Umbilical cord (tissue), 2 donors: Measurements from ENCODE around the gene SLX9. TPM values are rescaled to one million over a fixed set of nuclear protein-coding genes. Genes with fewer than 3 reads are reported as not detected.

Source experiments
- DNase-seq: peaks from one replicate; pipeline ENCODE4 v3.0.0-alpha.2; 2015; ENCODE audit warnings: low spot score
- total RNA-seq: library from RNA; depleted of rRNA; stranded (reverse); fragments of >200 nt; gene quantifications from one replicate; pipeline ENCODE4 v1.2.3, GENCODE V29; 2014; ENCODE audit warnings: low replicate concordance; ENCODE audit not compliant: insufficient read depth

Gene SLX9
- total RNA-seq, 1 donor from 2014 or later = 32.0 TPM

DNA sequence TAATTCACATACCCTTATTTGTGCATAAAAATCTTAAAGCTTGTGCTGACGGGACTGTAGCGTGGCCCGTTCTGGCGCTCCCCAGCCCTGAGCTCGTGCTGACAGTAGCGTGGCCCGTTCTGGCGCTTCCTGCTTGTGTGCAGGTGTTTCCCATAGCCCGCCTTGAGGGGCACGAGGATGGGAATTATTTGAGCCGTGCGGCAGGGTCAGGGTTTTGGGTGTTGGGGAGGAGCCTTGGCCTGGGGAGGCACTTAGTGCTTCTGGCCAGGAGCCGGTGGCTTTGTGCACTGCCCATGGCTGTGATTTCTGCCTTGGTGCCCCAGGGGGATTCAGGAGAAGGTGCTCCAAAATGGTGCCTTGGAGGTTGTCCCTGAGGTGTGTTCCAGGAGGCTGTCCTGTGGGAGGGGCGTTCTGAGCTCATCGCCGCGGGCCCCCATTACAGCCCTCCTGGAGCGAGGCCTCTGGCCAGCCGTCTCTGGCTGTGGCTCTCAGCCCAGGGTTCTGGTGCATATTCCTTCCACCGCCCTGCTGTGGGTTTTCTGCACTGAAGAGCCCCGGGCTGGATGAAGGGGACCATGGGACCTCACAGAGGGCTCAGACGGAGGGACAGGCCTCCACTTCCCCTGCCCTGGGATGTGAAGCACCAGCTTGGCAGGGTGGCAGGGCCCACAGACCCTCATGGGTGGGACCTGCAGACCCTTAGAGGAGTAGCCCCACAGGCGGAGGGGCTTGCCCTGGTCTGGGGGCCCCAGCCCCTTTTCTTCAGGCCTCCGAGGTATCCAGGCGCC, 6.6 kb downstream of the SLX9 start:
- no peak for DNase-seq

DNA sequence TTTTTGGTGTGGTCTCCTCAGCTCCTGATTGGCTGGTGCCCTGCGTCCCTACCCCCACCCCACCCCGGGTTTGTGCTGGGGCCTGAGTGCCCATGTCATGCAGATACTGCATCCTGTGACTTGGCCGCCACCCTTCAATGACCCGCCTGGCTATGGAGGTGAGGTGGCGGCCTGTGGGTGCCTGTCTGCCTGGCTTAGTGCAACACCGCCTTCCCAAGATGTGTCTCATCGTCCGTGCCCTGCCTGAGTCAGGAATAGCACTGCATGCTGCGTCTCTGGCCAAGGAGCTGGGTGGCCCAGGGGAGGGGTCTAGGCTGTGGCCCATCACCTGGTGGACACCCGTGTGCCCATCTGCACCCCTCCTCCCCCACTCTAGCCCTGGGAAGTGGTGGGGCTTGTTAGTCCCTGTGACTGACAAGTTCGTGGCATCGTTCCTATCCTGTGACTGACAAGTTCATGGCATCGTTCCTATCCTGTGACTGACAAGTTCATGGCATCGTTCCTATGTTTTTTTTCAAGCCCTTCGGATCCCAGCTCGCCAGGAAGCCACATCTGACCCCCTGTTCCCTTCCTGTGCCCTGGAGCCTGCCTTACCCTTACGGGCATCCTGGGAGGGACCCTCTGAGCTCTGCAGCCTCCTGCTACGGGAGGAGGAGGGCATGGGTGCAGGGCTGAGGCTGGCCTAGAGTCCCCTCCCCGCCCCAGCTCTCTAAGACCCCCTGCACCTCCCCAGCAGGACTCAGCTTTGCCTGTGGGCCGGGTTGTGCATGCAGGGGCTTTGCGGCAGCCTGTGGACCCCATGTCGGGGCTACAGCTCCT, 7.5 kb downstream of the SLX9 start:
- DNase-seq = no peak

GRCh38 chr21:44947930-44948331, 8.1 kb downstream of the SLX9 start:
- DNase-seq = no peak

GRCh38 chr21:44948426-44949120, 8.7 kb downstream of the SLX9 start:
- no peak for DNase-seq

DNA sequence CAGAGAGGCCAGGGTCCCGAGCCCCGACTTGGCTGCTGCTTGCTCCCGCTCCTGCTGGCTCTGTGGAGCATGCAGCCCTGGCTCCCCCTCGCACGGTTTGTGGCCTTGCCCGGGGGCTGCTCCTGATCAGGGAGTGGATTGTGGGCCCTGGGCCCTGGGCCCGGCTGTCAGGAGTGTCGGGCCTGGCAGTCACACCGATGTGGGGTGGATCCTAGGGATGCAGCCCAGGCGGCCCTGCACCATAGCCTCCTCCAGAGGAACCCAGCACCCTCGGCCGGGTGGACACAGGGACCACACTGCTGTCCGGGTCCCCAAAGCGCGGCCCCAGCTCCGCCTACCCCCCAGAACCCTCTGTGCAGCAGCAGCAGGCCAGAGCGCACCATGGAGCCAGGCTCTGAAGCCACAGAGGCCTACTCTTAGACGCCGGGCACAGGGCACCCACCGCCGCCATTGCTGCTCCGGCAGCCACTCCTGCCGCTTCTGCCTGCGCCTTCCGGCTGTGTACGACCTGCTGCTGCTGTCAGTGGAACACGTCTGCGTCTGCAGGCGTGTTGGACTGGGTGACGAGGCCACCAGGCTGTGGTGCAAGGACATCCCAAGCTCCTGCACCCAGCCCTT, 9.4 kb downstream of the SLX9 start:
- no peak for DNase-seq

DNA sequence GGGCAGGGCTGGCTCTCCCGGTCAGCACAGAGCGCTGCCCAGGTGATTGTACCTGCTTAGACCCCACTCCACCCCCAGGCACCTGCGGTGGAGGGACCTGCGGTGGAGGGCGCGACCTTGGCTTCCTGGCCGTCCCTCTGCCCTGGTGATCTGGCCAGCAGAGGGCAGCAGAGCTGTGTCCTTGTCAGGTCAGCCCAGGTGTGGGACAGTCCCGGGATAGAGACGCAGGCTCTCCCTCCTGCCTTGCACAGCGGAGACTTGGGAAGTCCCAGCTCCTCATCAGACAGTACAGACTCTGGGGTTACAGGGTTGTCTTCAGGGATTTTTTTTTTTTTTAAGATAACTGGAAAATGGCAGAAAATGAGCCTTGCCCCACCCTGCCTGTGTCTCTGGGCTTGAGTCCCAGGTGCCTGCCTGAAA, 10.0 kb downstream of the SLX9 start:
- peak; percentile 80 for DNase-seq

- no peak for DNase-seq
Observed at GRCh38 chr21:44950351-44950750, 10.5 kb downstream of the SLX9 start.

DNA sequence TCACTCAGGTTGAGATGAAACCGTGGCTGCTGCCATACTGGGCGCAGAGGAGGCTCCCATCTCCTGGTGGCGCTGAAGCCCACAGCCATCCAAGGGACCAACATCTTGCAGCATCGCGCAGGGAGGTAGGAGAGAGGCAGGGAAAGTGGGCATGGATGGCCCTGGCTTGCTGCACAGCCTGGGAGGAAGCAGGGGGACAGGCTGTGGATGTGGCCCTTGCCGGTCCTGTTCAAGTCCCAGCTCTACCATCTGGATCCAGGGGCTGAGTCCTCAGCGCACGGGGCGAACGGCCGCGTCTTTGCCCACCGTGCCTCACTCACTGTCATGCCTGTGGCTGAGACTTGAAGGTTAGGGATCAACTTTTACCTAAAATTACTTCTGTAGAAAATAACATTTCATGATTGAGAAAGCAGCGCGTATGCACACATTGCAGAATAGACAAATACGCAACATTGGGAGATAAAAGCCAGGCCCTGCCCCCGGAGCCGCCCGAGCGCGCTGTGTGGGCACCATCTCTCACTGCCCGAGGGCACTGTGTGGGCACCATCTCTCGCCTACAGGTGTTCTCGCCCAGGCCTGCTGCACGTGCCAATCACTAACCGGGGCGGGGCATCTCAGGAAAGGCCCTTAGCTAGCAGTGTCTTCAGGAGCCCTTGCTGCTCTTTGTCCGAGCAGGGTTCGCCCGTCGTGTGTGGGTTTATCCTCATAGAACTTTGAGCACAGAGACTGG, 11.5 kb downstream of the SLX9 start:
- no peak for DNase-seq

DNA sequence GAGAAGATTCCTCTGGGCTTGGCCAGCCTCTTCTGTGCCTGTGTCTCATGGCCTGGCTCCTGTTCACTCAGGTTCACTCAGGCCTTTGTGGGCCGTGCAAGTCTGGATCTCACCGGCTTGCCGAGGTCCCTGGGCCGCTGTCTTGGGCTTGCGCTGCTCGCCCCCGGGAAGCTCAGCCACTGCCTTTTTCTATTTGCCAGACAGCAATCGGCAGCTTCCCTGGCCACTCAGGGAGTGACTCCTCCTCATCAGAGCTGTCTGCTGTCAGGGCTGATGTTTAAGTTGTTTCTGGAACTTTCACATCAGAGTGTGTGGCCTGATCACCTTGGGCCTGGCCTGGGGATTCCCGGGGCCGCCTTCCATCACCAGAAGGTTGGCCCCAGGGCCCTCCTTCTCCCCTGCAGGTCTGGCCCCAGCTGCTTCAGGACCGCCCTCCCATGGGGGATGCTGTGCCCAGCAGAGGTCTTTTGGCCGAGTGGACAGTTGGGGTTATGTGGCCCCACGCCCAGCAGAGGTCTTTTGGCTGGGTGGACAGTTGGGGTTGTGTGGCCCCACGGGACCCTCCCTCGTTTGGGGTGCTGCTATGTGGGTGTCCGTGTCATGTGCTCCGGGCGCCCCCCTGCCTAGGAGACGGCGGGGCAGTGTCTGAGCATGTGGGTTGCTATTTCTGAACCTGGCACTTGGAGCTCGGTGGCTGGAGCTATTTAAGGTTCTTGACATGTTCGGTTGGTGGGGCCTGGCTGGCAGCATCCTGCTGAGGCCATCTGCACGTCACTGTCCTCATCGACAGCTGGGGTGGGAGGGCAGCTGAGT, 12.5 kb downstream of the SLX9 start:
- DNase-seq = no peak

DNA sequence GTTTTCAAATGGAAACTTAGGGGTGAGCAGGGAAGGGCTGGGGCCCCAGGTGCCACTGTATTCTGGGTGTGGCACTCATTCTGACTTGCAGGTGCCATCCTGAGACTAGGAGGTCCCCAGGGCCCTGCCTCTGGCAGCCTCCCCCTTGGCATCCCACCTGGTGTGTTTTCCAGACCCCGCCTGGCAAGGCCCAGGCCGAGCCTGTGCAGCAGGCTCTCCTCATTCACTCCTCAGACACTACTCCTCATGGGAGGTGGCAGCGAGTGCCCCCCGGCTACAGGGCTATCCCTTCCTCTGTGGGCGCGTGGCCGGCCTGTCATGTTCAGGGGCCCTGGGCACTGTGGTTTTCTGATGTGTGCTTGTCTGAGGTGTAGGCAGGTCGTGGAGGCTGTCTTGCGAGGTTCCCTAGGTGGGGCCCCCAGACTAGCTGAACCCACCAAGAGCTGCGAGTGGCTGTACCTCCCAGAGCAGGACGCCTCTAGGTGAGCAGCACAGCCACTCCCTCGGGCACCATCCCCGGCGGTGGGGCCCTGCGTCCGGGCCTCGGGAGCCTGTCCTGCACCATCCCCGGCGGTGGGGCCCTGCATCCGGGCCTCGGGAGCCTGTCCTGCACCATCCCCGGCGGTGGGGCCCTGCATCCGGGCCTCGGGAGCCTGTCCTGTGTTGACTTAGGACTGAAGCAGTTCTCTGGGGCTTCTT, 13.2 kb downstream of the SLX9 start:
- no peak for DNase-seq

- DNase-seq = no peak
Observed at GRCh38 chr21:44953628-44954021, 13.8 kb downstream of the SLX9 start.

DNA sequence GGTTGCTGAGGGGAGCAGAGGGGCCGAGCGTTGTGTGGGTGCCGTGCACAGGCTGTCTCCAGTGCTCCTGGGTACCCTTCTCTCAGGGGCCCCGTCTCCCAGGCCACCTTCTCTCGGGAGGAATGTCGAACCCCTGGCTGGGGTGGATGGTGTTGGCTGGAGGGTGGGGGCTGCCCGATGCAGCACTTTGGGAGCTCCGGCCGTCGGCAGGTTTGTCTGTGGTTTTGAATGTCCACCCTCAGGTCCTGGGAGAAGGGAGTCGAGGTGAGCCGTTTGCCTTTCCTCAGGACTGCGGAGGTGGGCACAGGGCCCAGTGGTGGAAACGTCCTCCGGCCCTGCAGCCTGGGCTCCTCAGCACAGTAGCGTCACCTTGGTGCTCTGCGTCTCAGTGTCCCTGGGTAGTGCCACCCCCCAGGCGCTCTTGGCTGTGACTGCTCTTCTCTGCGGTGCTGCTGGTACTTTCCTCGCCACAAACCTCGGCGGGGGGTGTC, 14.5 kb downstream of the SLX9 start:
- no peak for DNase-seq

- no peak for DNase-seq
Observed at GRCh38 chr21:44955141-44955797, 15.4 kb downstream of the SLX9 start.

- DNase-seq = no peak
Observed at GRCh38 chr21:44955798-44956175, 16.0 kb downstream of the SLX9 start.

- no peak for DNase-seq
Observed at GRCh38 chr21:44956356-44957046, 16.7 kb downstream of the SLX9 start.

DNA sequence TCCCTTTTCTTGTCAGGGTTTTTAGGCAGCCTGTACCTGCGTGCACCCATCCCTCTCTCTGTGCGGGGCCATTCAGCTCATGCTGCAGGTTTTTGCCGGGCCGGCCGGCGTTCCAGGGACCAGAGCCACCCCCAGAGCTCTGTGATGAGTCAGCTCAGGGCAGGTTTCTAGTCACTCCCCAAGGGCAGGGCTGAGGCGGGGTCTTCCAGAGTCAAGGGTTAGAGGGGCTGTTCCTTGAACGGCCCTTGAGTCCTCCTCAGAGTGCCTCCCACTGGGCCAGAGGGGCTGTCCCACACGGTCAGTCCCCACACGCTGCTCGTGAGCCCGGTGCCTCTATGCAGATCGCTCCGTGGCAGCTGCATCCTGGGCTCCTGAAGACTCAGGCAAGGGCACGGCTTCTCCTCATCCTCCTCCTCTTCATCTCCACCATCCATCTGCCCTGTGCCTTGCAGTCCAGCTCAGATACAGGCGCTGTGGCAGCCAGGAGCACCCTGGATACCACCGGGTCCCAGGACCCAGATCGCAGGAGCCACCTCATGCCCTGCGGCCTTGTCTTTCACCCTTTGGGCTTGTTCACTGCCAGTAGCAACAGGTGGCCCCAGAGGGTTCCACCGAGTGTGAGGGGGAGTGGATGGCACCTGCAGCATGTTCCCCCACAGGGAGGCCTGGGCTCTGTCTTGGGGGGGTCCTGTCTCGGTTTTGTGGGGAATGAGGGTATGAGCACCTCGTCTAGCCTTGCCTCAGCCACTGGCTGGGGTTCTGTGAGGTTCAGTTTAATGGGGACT, 17.4 kb downstream of the SLX9 start:
- DNase-seq = no peak

DNA sequence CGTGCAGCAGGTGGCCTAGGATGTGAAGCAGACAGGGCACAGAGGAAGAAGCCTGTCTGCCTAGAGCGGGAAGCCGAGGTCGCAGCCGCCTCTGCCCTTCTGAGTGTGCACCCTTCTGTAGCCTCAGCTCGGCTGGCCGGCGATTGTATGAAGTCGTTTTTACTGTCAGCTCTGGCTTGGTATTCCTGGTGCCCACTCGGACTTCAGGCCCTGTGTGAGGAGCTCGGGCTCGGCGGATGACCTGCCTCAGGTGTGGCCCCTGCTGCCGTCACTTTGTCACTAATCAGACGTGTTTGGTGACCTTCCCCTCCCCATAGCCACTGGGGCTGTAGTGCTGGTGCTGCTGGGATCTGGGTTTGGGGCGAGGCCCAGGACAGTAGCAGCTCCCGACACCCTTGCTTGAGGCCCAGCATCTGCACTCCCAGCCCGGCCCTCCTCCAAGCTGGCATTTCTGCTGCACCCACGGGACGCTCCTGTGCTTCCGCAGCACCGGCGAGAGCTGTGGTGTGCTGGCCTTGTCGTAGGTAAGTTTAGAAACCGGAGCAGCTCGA, 18.1 kb downstream of the SLX9 start:
- DNase-seq = no peak
